Cardiac fibroblast (primary cell): ENCODE measurements around the gene APOB.

ENCODE experiments used
- DNase-seq, 2 donors: peaks; one replicate each; pipeline versions ENCODE4 v3.0.0 to v3.0.0-alpha.2; 2010; ENCODE audit warnings: low read depth in 2 of 2
- H3K4me3 ChIP-seq, 2 donors: replicated peaks in 1 of 2; 1 replicate in 1 of 2; 2 replicates in 1 of 2; pipeline ENCODE4 v1.5.1; 2011; ENCODE audit warnings: low read depth in 2 of 2, low read length in 2 of 2, mild to moderate bottlenecking in 2 of 2, moderate library complexity in 1 of 2
- CTCF ChIP-seq: IDR thresholded peaks from one replicate; pipeline ENCODE4 v1.5.1; 2011; ENCODE audit warnings: low read depth, mild to moderate bottlenecking, low read length, inconsistent platforms

Gene APOB

GRCh38 chr2:21001988-21002813, 41.7 kb downstream of the APOB start:
- DNase-seq: no peak
- TF ChIP-seq CTCF: no peak

GRCh38 chr2:21001225-21001946, 42.5 kb downstream of the APOB start:
- TF ChIP-seq CTCF: no peak
- no peak for DNase-seq
- no peak overlapping the region for H3K4me3 ChIP-seq

More at GRCh38 chr2:21001988-21002813, 41.7 kb downstream of the APOB start:
- no peak overlapping the region for H3K4me3 ChIP-seq

GRCh38 chr2:20999906-21000645, 43.8 kb downstream of the APOB start:
- no peak for TF ChIP-seq CTCF
- H3K4me3 ChIP-seq: no peak overlapping the region
- no peak for DNase-seq

GRCh38 chr2:20998972-20999905, 44.6 kb downstream of the APOB start:
- H3K4me3 ChIP-seq: no peak overlapping the region
- no peak for DNase-seq
- TF ChIP-seq CTCF: no peak

GRCh38 chr2:20997953-20998722, 45.7 kb downstream of the APOB start:
- no peak for DNase-seq
- H3K4me3 ChIP-seq: no peak overlapping the region
- TF ChIP-seq CTCF: no peak
